HG02884 (cell line): ENCODE results near the gene GIN1.

ENCODE experiments used
- ATAC-seq: cut with Tn5 transposase; IDR thresholded peaks from one replicate; pipeline ENCODE4 v1.9.1; 2021; ENCODE audit warnings: mild to moderate bottlenecking, moderate library complexity; ENCODE audit not compliant: unreplicated experiment

GIN1 gene

GRCh38 chr5:103037673-103038455 lies 82.1 kb downstream of the GIN1 start:
- no peak for ATAC-seq

DNA sequence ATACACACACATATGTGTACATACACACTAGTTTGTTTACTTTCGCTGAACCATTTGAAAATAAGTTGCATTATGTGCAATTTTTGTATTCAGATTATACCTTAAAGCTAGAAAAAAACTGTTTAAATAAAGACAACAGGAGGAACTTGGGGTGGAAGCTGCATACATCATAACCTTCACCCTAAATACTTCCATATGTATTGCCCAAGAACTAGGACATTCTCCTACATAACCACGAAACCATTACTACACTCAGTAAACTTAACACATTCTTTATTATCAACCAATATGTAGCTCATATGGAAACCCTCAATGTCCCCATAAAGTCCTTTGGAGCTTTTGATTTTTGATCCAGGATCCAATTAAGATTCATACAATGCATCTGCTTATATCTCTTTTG lies 83.3 kb downstream of the GIN1 start:
- ATAC-seq, result no peak
